MG63 (cell line): ENCODE results near the gene TM7SF3. TPM values are rescaled to one million over a fixed set of nuclear protein-coding genes. Genes with fewer than 3 reads are reported as not detected.
"Not testable (repeated sequence)": the region's sequence is repeated elsewhere in the genome, so short reads cannot be mapped to it uniquely, and the experiment has no call there.

Experiments
- DNase-seq: peaks from one replicate; pipeline ENCODE4 v3.0.0-alpha.2; 2020
- H3K27me3 ChIP-seq: fragments of 250-450 bp; sonication (Bioruptor Pico); 2 replicates; pipeline ENCODE4 v1.5.1; 2020; ENCODE audit warnings: mild to moderate bottlenecking, moderate library complexity
- H3K36me3 ChIP-seq: fragments of 250-450 bp; sonication (Bioruptor Pico); 2 replicates; pipeline ENCODE4 v1.5.1; 2020; ENCODE audit warnings: mild to moderate bottlenecking, moderate library complexity
- H3K4me3 ChIP-seq: fragments of 250-450 bp; sonication (Bioruptor Pico); 2 replicates; pipeline ENCODE4 v1.5.1; 2020; ENCODE audit warnings: mild to moderate bottlenecking, moderate library complexity
- H3K9me3 ChIP-seq: fragments of 250-450 bp; sonication (Bioruptor Pico); 2 replicates; pipeline ENCODE4 v1.5.1; 2020; ENCODE audit warnings: mild to moderate bottlenecking, moderate library complexity
- total RNA-seq: library from RNA; depleted of rRNA; stranded (reverse); fragments of >200 nt; shearing (Covaris generic); gene quantifications from 2 replicates; pipeline ENCODE4 v1.2.3, GENCODE V29; 2014; ENCODE audit warnings: low replicate concordance

TM7SF3 gene
- total RNA-seq, 1 experiment from 2014 or later, result 89.3 TPM

- no peak overlapping the region for H3K4me3 ChIP-seq
- peaks cover 37% of the 10 kb centered on the region for H3K36me3 ChIP-seq
- no peak for DNase-seq
- no peaks in the 10 kb centered on the region for H3K9me3 ChIP-seq
- no peaks in the 10 kb centered on the region for H3K27me3 ChIP-seq
Observed at GRCh38 chr12:27025116-27025515, 10.9 kb upstream of the TM7SF3 start.

- DNase-seq, result no peak
- peaks cover 29% of the 10 kb centered on the region for H3K36me3 ChIP-seq
Observed at GRCh38 chr12:27024291-27024690, 10.1 kb upstream of the TM7SF3 start.

GRCh38 chr12:27020761-27021160 is 6.6 kb upstream of the TM7SF3 start:
- no peak for DNase-seq
- H3K9me3 ChIP-seq, result no peaks in the 10 kb centered on the region

More at GRCh38 chr12:27024291-27024690, 10.1 kb upstream of the TM7SF3 start:
- Histone ChIP-seq H3K9me3 (no peaks in the 10 kb centered on the region), H3K27me3 (no peaks in the 10 kb centered on the region), H3K4me3 (no peak overlapping the region)

GRCh38 chr12:27018037-27018436 is 3.9 kb upstream of the TM7SF3 start:
- Histone ChIP-seq H3K9me3 (no peaks in the 10 kb centered on the region), H3K4me3 (no peak overlapping the region), H3K36me3 (no peaks in the 10 kb centered on the region), H3K27me3 (no peaks in the 10 kb centered on the region)
- no peak for DNase-seq

More at GRCh38 chr12:27020761-27021160, 6.6 kb upstream of the TM7SF3 start:
- H3K4me3 ChIP-seq, result no peak overlapping the region
- H3K36me3 ChIP-seq, result no peaks in the 10 kb centered on the region
- no peaks in the 10 kb centered on the region for H3K27me3 ChIP-seq

- H3K36me3 ChIP-seq, H3K9me3 ChIP-seq, H3K4me3 ChIP-seq, DNase-seq, H3K27me3 ChIP-seq: not testable (repeated sequence)
Observed at GRCh38 chr12:27017163-27017823, 3.1 kb upstream of the TM7SF3 start.

GRCh38 chr12:27015730-27016076 is 1.5 kb upstream of the TM7SF3 start:
- Histone ChIP-seq H3K4me3 (no peak overlapping the region), H3K9me3 (no peaks in the 10 kb centered on the region), H3K36me3 (no peaks in the 10 kb centered on the region), H3K27me3 (no peaks in the 10 kb centered on the region)
- DNase-seq, result no peak

GRCh38 chr12:27014859-27015729 is 910 bp upstream of the TM7SF3 start:
- no peaks in the 10 kb centered on the region for H3K36me3 ChIP-seq
- no peaks in the 10 kb centered on the region for H3K9me3 ChIP-seq
- no peaks in the 10 kb centered on the region for H3K27me3 ChIP-seq
- no peak for DNase-seq
- peak overlapping the region; percentile 75 for H3K4me3 ChIP-seq

- Histone ChIP-seq H3K9me3 (no peaks in the 10 kb centered on the region), H3K27me3 (no peaks in the 10 kb centered on the region), H3K4me3 (peak overlapping the region; percentile 75), H3K36me3 (no peaks in the 10 kb centered on the region)
- no peak for DNase-seq
Observed at GRCh38 chr12:27013611-27014084, 536 bp downstream of the TM7SF3 start.

- peak overlapping the region; percentile 75; the same call in 1 of the 2 replicates for H3K4me3 ChIP-seq
Observed at GRCh38 chr12:27012982-27013255, 1.3 kb downstream of the TM7SF3 start.

GRCh38 chr12:27012239-27012981 is 1.8 kb downstream of the TM7SF3 start:
- DNase-seq, result no peak
- H3K9me3 ChIP-seq, result no peaks in the 10 kb centered on the region
- H3K27me3 ChIP-seq, result no peaks in the 10 kb centered on the region
- no peak overlapping the region for H3K4me3 ChIP-seq
- no peaks in the 10 kb centered on the region for H3K36me3 ChIP-seq

More at GRCh38 chr12:27012982-27013255, 1.3 kb downstream of the TM7SF3 start:
- Histone ChIP-seq H3K27me3 (no peaks in the 10 kb centered on the region), H3K36me3 (no peaks in the 10 kb centered on the region), H3K9me3 (no peaks in the 10 kb centered on the region)
- DNase-seq, result no peak

GRCh38 chr12:27009881-27010301 is 4.3 kb downstream of the TM7SF3 start:
- Histone ChIP-seq H3K36me3 (no peaks in the 10 kb centered on the region), H3K9me3 (no peaks in the 10 kb centered on the region), H3K27me3 (no peaks in the 10 kb centered on the region), H3K4me3 (no peak overlapping the region)
- no peak for DNase-seq

- no peak for DNase-seq
- no peaks in the 10 kb centered on the region for H3K9me3 ChIP-seq
- H3K27me3 ChIP-seq, result no peaks in the 10 kb centered on the region
- H3K4me3 ChIP-seq, result no peak overlapping the region
- H3K36me3 ChIP-seq, result no peaks in the 10 kb centered on the region
Observed at GRCh38 chr12:27008081-27008480, 6.1 kb downstream of the TM7SF3 start.

GRCh38 chr12:27006797-27007467 is 7.3 kb downstream of the TM7SF3 start:
- no peak for DNase-seq
- H3K9me3 ChIP-seq, result no peaks in the 10 kb centered on the region

GRCh38 chr12:27005495-27005894 is 8.7 kb downstream of the TM7SF3 start:
- DNase-seq, result no peak
- Histone ChIP-seq H3K27me3 (no peaks in the 10 kb centered on the region), H3K4me3 (no peak overlapping the region), H3K36me3 (no peaks in the 10 kb centered on the region), H3K9me3 (no peaks in the 10 kb centered on the region)

More at GRCh38 chr12:27006797-27007467, 7.3 kb downstream of the TM7SF3 start:
- no peaks in the 10 kb centered on the region for H3K36me3 ChIP-seq
- no peak overlapping the region for H3K4me3 ChIP-seq
- no peaks in the 10 kb centered on the region for H3K27me3 ChIP-seq

GRCh38 chr12:27003421-27004381 is 10.5 kb downstream of the TM7SF3 start:
- H3K9me3 ChIP-seq, result no peaks in the 10 kb centered on the region

GRCh38 chr12:27002141-27002540 is 12.0 kb downstream of the TM7SF3 start:
- no peaks in the 10 kb centered on the region for H3K9me3 ChIP-seq
- no peaks in the 10 kb centered on the region for H3K36me3 ChIP-seq
- H3K27me3 ChIP-seq, result no peaks in the 10 kb centered on the region
- no peak for DNase-seq
- H3K4me3 ChIP-seq, result no peak overlapping the region

More at GRCh38 chr12:27003421-27004381, 10.5 kb downstream of the TM7SF3 start:
- Histone ChIP-seq H3K4me3 (no peak overlapping the region), H3K36me3 (no peaks in the 10 kb centered on the region), H3K27me3 (no peaks in the 10 kb centered on the region)
- DNase-seq, result no peak
